Measurements from ENCODE around the gene PRRT4. TPM values are rescaled to one million over a fixed set of nuclear protein-coding genes. Genes with fewer than 3 reads are reported as not detected.

Gene PRRT4
- total and polyA plus RNA-seq, 2 of the 13 experiments (the other 11 are each of a cell fraction or from before 2014, with no cell fraction given), result not detected

- TF ChIP-seq ZNF609 (CRISPR knock-in tag; IDR thresholded peaks at IDR 0.05; ENCODE audit: borderline replicate concordance), result no peak; the same call in 1 of the 2 replicates
- TF ChIP-seq, protein P1, sequence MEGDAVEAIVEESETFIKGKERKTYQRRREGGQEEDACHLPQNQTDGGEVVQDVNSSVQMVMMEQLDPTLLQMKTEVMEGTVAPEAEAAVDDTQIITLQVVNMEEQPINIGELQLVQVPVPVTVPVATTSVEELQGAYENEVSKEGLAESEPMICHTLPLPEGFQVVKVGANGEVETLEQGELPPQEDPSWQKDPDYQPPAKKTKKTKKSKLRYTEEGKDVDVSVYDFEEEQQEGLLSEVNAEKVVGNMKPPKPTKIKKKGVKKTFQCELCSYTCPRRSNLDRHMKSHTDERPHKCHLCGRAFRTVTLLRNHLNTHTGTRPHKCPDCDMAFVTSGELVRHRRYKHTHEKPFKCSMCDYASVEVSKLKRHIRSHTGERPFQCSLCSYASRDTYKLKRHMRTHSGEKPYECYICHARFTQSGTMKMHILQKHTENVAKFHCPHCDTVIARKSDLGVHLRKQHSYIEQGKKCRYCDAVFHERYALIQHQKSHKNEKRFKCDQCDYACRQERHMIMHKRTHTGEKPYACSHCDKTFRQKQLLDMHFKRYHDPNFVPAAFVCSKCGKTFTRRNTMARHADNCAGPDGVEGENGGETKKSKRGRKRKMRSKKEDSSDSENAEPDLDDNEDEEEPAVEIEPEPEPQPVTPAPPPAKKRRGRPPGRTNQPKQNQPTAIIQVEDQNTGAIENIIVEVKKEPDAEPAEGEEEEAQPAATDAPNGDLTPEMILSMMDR (CRISPR knock-in tag; IDR thresholded peaks at IDR 0.05), result no peak
- TF ChIP-seq NCOA1 (CRISPR knock-in tag; IDR thresholded peaks at IDR 0.05), result no peak
- no peak for TF ChIP-seq TFDP1 (CRISPR knock-in tag; IDR thresholded peaks at IDR 0.05; ENCODE audit: borderline replicate concordance)
- no peak for TF ChIP-seq TEAD2 (CRISPR knock-in tag; IDR thresholded peaks at IDR 0.05)
- TF ChIP-seq ZNF17 (CRISPR knock-in tag; IDR thresholded peaks at IDR 0.05), result no peak
- no peak for TF ChIP-seq KLF11 (CRISPR knock-in tag; IDR thresholded peaks at IDR 0.05)
- TF ChIP-seq ZNF589 (CRISPR knock-in tag; conservative IDR thresholded peaks at IDR 0.05), result no peak
- TF ChIP-seq, protein P2, sequence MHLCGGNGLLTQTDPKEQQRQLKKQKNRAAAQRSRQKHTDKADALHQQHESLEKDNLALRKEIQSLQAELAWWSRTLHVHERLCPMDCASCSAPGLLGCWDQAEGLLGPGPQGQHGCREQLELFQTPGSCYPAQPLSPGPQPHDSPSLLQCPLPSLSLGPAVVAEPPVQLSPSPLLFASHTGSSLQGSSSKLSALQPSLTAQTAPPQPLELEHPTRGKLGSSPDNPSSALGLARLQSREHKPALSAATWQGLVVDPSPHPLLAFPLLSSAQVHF (CRISPR knock-in tag; IDR thresholded peaks at IDR 0.05), result no peak
- TF ChIP-seq ZNF747 (CRISPR knock-in tag; IDR thresholded peaks at IDR 0.05; ENCODE audit: borderline replicate concordance), result no peak
- no peak for TF ChIP-seq ZNF564 (CRISPR knock-in tag; IDR thresholded peaks at IDR 0.05)
- no peak for TF ChIP-seq BCL3 (CRISPR knock-in tag; IDR thresholded peaks at IDR 0.05)
- TF ChIP-seq, protein P3, sequence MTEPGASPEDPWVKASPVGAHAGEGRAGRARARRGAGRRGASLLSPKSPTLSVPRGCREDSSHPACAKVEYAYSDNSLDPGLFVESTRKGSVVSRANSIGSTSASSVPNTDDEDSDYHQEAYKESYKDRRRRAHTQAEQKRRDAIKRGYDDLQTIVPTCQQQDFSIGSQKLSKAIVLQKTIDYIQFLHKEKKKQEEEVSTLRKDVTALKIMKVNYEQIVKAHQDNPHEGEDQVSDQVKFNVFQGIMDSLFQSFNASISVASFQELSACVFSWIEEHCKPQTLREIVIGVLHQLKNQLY (CRISPR knock-in tag; IDR thresholded peaks at IDR 0.05), result 0 out of 2 replicates have a peak, but pooled peaks have one; percentile 27
- no peak for TF ChIP-seq TSC22D2 (CRISPR knock-in tag; IDR thresholded peaks at IDR 0.05; ENCODE audit: borderline replicate concordance)
- no peak for TF ChIP-seq ZNF773 (CRISPR knock-in tag; IDR thresholded peaks at IDR 0.05; ENCODE audit: borderline replicate concordance)
- TF ChIP-seq, protein P4, sequence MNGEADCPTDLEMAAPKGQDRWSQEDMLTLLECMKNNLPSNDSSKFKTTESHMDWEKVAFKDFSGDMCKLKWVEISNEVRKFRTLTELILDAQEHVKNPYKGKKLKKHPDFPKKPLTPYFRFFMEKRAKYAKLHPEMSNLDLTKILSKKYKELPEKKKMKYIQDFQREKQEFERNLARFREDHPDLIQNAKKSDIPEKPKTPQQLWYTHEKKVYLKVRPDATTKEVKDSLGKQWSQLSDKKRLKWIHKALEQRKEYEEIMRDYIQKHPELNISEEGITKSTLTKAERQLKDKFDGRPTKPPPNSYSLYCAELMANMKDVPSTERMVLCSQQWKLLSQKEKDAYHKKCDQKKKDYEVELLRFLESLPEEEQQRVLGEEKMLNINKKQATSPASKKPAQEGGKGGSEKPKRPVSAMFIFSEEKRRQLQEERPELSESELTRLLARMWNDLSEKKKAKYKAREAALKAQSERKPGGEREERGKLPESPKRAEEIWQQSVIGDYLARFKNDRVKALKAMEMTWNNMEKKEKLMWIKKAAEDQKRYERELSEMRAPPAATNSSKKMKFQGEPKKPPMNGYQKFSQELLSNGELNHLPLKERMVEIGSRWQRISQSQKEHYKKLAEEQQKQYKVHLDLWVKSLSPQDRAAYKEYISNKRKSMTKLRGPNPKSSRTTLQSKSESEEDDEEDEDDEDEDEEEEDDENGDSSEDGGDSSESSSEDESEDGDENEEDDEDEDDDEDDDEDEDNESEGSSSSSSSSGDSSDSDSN (CRISPR knock-in tag; IDR thresholded peaks at IDR 0.05), result no peak
Measured at GRCh38 chr7:128310499-128310898, 51.0 kb downstream of the PRRT4 start (continued).

Data from HepG2 (cell line).